ENCODE data around the gene ABHD8.

ABHD8 gene

DNA sequence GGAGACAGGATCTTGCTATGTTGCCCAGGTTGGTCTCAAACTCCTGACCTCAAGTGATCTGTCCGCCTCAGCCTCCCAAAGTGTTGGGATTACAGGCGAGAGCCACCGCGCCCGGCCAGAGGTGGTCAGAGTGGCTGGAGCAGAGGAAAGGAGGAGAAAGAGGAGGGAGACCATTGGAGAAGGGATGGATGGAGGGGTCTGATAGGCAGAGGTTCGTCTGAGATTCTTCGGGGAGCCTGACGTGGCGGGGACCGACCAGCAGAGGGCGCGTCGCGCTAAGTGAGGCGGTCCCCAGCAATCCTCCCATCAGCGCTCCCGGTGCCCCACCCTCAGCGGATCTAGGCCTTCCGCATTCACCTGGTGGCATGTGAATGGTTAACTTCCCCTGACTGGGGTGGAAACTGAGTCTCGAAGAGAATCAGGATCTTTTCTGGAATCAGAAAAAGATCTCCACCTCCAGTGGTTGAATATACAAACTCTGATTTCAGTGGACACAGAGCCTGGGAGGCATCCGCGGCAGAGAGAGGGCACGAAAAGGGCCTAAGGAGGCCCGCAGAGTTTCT, 43.0 kb upstream of the ABHD8 start:
- TF ChIP-seq, protein P1, sequence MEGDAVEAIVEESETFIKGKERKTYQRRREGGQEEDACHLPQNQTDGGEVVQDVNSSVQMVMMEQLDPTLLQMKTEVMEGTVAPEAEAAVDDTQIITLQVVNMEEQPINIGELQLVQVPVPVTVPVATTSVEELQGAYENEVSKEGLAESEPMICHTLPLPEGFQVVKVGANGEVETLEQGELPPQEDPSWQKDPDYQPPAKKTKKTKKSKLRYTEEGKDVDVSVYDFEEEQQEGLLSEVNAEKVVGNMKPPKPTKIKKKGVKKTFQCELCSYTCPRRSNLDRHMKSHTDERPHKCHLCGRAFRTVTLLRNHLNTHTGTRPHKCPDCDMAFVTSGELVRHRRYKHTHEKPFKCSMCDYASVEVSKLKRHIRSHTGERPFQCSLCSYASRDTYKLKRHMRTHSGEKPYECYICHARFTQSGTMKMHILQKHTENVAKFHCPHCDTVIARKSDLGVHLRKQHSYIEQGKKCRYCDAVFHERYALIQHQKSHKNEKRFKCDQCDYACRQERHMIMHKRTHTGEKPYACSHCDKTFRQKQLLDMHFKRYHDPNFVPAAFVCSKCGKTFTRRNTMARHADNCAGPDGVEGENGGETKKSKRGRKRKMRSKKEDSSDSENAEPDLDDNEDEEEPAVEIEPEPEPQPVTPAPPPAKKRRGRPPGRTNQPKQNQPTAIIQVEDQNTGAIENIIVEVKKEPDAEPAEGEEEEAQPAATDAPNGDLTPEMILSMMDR (IDR thresholded peaks at IDR 0.05; ENCODE audit: borderline replicate concordance, insufficient read depth, low read depth, low read length), result peak; percentile 96
- H3K4me3 ChIP-seq (ENCODE audit: low read depth, low read length), result no peak overlapping the region

DNA sequence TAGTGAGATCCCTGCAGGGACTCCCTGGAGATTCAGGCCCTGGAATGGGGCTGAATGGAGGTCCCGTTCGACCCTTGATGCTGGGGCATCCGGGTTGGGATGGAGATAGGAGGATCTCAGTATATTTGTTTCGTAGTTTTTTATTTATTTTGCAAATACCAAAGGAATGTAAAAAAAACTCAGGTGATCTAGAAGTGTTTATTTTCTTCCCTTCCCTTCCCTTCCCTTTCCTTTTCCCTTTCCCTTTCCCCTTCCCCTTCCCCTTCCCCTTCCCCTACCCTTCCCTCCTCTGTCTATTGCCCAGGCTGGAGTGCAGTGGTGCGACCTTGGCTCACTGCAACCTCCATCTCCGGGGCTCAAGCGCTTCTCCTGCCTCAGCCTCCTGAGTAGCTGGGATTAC, 38.6 kb upstream of the ABHD8 start:
- TF ChIP-seq, protein P1 (IDR thresholded peaks at IDR 0.05; ENCODE audit: borderline replicate concordance, insufficient read depth, low read depth, low read length), result no peak
- H3K4me3 ChIP-seq (ENCODE audit: low read depth, low read length), result no peak overlapping the region

DNA sequence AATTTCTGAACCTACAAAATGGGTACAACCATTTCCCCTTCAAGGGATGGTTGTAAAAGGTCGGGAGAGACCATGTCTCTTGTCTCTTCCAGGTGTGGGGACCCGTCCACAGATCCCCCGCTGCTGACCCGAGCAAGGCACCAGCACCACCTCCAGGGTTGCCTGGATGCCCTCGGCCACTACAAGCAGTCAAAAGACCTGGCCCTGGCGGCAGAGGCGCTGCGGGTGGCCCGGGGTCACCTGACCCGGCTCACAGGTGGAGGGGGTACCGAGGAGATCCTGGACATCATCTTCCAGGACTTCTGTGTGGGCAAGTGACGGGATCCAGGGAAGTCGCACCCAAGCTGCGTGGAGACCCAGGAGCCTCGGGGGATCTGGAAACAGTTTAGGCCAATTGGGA, 38.2 kb upstream of the ABHD8 start:
- TF ChIP-seq, protein P1 (IDR thresholded peaks at IDR 0.05; ENCODE audit: borderline replicate concordance, insufficient read depth, low read depth, low read length), result no peak
- H3K4me3 ChIP-seq (ENCODE audit: low read depth, low read length), result no peak overlapping the region

DNA sequence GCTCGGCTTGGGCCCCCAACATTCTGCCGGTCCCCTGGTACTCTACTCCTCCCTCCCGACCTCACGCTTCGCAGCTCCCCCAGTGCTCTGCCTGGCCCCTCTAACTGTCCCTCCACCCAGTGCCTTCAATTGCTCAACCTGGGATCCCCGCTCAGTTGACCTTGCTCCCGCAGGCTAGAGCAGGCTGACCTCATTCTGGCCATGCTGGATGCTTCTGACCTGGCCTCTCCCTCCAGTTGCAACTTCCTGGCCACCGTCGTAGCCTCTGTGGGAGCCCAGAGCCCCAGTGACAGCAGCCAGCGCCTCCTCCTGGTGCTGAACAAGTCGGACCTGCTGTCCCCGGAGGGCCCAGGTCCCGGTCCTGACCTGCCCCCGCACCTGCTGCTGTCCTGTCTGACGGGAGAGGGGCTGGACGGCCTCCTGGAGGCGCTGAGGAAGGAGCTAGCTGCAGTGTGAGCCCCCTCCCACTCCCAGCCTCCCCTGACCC, 37.7 kb upstream of the ABHD8 start:
- H3K4me3 ChIP-seq (ENCODE audit: low read depth, low read length), result no peak overlapping the region
- TF ChIP-seq, protein P1 (IDR thresholded peaks at IDR 0.05; ENCODE audit: borderline replicate concordance, insufficient read depth, low read depth, low read length), result no peak

DNA sequence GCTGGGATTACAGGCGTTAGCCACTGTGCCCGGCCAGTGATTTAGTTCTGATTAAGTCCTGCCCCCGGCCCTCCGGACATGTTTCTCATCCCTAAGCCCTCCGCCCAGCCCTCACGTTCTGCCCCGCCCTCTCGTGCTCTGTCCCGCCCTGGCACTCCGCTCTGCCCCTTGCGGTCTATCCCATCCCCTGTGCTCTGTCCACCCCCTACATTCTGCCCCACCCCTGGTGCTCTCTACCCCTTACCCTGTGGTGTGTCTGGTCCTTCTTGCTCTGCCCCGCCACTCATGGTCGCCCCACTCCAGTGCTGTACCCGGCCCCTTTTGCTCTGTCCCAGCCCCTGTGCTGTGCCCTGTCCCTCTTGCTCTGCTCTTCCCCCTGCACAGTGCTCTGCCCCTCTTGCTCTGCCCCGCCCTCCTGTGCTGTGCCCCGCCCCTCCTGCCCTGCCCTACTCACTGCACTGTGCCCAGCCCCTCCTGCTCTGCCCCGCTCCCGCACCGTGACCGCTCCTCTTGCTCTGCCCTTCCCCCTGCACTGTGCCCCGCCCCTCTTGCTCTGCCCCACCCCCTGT, 37.2 kb upstream of the ABHD8 start:
- H3K4me3 ChIP-seq (ENCODE audit: low read depth, low read length), result no peak overlapping the region
- TF ChIP-seq, protein P1 (IDR thresholded peaks at IDR 0.05; ENCODE audit: borderline replicate concordance, insufficient read depth, low read depth, low read length), result no peak

DNA sequence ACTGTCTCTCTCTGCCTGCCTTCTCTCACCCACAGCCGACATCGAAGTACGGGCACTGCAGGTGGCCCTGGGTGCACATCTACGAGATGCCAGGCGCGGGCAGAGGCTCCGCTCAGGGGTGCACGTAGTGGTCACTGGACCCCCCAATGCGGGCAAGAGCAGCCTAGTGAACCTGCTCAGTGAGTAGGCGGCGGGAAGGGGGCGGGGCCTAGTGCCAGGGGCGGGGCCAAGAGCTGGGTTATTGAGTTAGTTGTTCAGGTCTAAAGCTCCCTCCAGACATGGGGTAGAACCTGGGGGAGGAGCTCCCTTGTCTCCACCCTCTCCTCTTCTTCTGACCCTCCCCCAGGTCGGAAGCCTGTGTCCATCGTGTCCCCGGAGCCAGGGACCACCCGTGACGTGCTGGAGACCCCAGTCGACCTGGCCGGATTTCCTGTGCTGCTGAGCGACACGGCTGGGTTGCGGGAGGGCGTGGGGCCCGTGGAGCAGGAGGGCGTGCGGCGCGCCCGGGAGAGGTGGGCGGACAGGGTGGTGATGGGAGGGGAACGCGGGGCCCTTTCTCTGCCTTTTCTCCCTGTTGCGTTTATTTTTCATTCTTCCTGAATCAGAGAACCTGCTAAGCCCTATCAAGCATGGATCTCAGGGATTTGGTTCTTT, 36.0 kb upstream of the ABHD8 start:
- H3K4me3 ChIP-seq (ENCODE audit: low read depth, low read length), result no peak overlapping the region
- TF ChIP-seq, protein P1 (IDR thresholded peaks at IDR 0.05; ENCODE audit: borderline replicate concordance, insufficient read depth, low read depth, low read length), result no peak
